ENCODE measurements around the gene CRKL. TPM values are rescaled to one million over a fixed set of nuclear protein-coding genes. Genes with fewer than 3 reads are reported as not detected.

CRKL gene
- total RNA-seq, 1 experiment from 2014 or later = 106 TPM

DNA sequence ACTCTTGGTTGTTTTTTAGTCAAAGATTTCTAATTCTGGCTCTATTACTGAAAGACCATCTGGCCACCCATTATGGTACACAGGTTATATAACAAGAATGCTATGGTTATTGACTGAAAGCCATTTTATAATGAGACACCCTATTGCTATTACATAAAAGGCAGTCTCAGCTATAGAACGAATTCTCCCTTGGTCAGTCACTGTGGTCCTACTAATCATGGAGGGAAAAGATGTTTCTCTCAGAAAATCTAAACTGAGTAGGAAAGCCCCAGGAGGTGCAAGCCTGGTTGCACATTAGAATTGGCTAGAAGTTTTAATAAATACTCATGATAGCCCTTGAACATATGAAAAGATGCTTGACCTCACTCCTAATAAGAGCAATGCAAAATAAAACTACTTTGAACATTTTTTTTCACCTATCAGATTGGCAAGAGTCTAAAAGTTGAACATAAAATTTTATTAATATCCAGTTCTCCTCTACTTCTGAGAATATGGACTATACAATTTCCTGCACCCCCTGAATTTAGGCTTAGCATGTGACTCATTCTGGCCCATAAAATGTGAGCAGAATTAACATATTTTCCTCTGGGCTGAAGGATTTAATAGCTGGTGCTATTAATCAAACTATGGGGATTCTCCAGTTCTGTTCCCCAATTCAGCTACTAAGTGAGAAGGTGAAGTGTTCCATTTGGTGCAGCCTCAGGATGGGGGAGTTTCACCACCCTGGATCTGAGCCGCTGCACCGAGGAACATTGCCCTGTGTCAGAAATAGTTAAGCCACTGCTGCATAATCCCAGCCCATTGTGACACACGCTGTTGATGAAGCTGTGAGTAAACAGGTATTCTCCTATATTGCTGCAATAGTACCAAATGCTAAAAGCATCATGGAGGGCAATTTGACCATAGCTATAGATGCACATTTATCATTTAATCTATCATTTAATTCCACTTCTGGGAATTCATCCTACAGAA is 11.5 kb upstream of the CRKL start:
- no peak overlapping the region for H3K18ac ChIP-seq (ENCODE audit: insufficient read length, low read depth, low read length)
- H4K91ac ChIP-seq (ENCODE audit: insufficient read length, low read depth, low read length) = no peak overlapping the region
- no peak overlapping the region for H4K8ac ChIP-seq (replicated peaks; ENCODE audit: insufficient read length, low read depth, low read length)
- no peak overlapping the region for H4K5ac ChIP-seq (ENCODE audit: insufficient read length, low read depth, low read length)
- no peak overlapping the region for H3K27ac Mint-ChIP-seq
- TF ChIP-seq, protein P1, sequence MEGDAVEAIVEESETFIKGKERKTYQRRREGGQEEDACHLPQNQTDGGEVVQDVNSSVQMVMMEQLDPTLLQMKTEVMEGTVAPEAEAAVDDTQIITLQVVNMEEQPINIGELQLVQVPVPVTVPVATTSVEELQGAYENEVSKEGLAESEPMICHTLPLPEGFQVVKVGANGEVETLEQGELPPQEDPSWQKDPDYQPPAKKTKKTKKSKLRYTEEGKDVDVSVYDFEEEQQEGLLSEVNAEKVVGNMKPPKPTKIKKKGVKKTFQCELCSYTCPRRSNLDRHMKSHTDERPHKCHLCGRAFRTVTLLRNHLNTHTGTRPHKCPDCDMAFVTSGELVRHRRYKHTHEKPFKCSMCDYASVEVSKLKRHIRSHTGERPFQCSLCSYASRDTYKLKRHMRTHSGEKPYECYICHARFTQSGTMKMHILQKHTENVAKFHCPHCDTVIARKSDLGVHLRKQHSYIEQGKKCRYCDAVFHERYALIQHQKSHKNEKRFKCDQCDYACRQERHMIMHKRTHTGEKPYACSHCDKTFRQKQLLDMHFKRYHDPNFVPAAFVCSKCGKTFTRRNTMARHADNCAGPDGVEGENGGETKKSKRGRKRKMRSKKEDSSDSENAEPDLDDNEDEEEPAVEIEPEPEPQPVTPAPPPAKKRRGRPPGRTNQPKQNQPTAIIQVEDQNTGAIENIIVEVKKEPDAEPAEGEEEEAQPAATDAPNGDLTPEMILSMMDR (conservative IDR thresholded peaks at IDR 0.05) = no peak
- H3K4ac ChIP-seq (ENCODE audit: low read depth, low read length) = no peak overlapping the region
- H3K14ac ChIP-seq (ENCODE audit: insufficient read depth, low read length) = no peak overlapping the region
- H3K23me2 ChIP-seq (ENCODE audit: insufficient read length, low read depth, low read length, poor library complexity, severe bottlenecking) = no peaks in the 10 kb centered on the region
- H3K79me2 ChIP-seq (ENCODE audit: insufficient read depth, low read length) = no peaks in the 10 kb centered on the region
- no peaks in the 10 kb centered on the region for H3K36me3 Mint-ChIP-seq (ENCODE audit: insufficient read depth in 1 of 3, low read depth in 3 of 3)
- no peaks in the 10 kb centered on the region for H3K9me3 Mint-ChIP-seq
- H3K27me3 ChIP-seq (ENCODE audit: insufficient read depth, low read length) = no peaks in the 10 kb centered on the region
- H3K27me3 Mint-ChIP-seq (ENCODE audit: low read depth) = peaks cover 5% of the 10 kb centered on the region
- no peak overlapping the region for H3K27ac ChIP-seq (ENCODE audit: insufficient read length, low read depth, low read length)
- no peaks in the 10 kb centered on the region for H3K9me3 ChIP-seq (ENCODE audit: control insufficient read depth, low read depth, low read length)
- H3K4me3 Mint-ChIP-seq = no peak overlapping the region
- H2BK120ac ChIP-seq (ENCODE audit: low read depth, low read length, poor library complexity, severe bottlenecking) = no peak overlapping the region
- H3K79me1 ChIP-seq (ENCODE audit: insufficient read depth, low read depth, low read length, poor library complexity, severe bottlenecking) = no peaks in the 10 kb centered on the region
- no peak overlapping the region for H3K9ac ChIP-seq (ENCODE audit: extremely low read depth, insufficient read length, low read length)
- H4K20me1 ChIP-seq (ENCODE audit: control insufficient read depth, insufficient read depth, insufficient read length) = no peaks in the 10 kb centered on the region
- no peak overlapping the region for H2BK5ac ChIP-seq (ENCODE audit: insufficient read length, low read length)
- no peak for DNase-seq
- no peaks in the 10 kb centered on the region for H3K4me1 Mint-ChIP-seq
- no peak overlapping the region for H2AK5ac ChIP-seq (ENCODE audit: insufficient read length, low read length)
- no peak overlapping the region for H2BK12ac ChIP-seq (ENCODE audit: insufficient read length, low read depth, low read length)
- H3K4me2 ChIP-seq (ENCODE audit: insufficient read depth, insufficient read length, low read length) = no peak overlapping the region
- H2BK20ac ChIP-seq (ENCODE audit: low read depth, low read length, poor library complexity, severe bottlenecking) = no peak overlapping the region
- no peak overlapping the region for H3K56ac ChIP-seq (ENCODE audit: insufficient read length, low read depth, low read length)
- no peak overlapping the region for H3K23ac ChIP-seq (ENCODE audit: insufficient read length, low read depth, low read length)
- no peak overlapping the region for H2BK15ac ChIP-seq (ENCODE audit: low read depth, low read length)
- no peaks in the 10 kb centered on the region for H3K4me1 ChIP-seq (ENCODE audit: insufficient read depth, low read length)
- H3T11ph ChIP-seq (ENCODE audit: low read length) = no peak overlapping the region
- no CpG with 5 or more reads among the region's 4 CpGs for WGBS (ENCODE audit: extremely low coverage, insufficient read length, low lambda C conversion rate)
- H2AFZ ChIP-seq (ENCODE audit: low read length) = no peak overlapping the region
